ENCODE data around the gene GATC. TPM values are rescaled to one million over a fixed set of nuclear protein-coding genes. Genes with fewer than 3 reads are reported as not detected.

The GATC gene
- total RNA-seq, 2 experiments from 2014 or later = 32.2 to 39.3 TPM

GRCh38 chr12:120421701-120422100 is 24.5 kb upstream of the GATC start:
- DNase-seq (no peak), ATAC-seq (no peak)
- H3K9me3 Mint-ChIP-seq = no peaks in the 10 kb centered on the region
- no peaks in the 10 kb centered on the region for H3K36me3 Mint-ChIP-seq (ENCODE audit: low read depth)
- ChIA-PET POLR2A (no interaction called here), CTCF (interaction anchor here (1.2 kb wide), 1 partner anchor 65 kb away, joined by 3 read pairs; no protein-coding TSS in a partner anchor)
- intact Hi-C loops (cut with micrococcal nuclease) = no loop called here
- H3K27me3 Mint-ChIP-seq = peaks cover 1% of the 10 kb centered on the region
- no peak for TF ChIP-seq CTCF (IDR thresholded peaks at IDR 0.05)
- H3K4me3 Mint-ChIP-seq = no peak overlapping the region
- H3K4me1 Mint-ChIP-seq (ENCODE audit: low read depth) = no peaks in the 10 kb centered on the region
- no peak overlapping the region for H3K27ac Mint-ChIP-seq

GRCh38 chr12:120422892-120423456 is 23.3 kb upstream of the GATC start:
- TF ChIP-seq CTCF (IDR thresholded peaks at IDR 0.05) = no peak
- H3K27me3 Mint-ChIP-seq = no peaks in the 10 kb centered on the region
- H3K9me3 Mint-ChIP-seq = no peaks in the 10 kb centered on the region
- no peak for ATAC-seq
- no peak overlapping the region for H3K4me3 Mint-ChIP-seq
- ChIA-PET CTCF (no interaction called here), POLR2A (no interaction called here)
- no peak for DNase-seq
- H3K36me3 Mint-ChIP-seq (ENCODE audit: low read depth) = no peaks in the 10 kb centered on the region
- intact Hi-C loops (cut with micrococcal nuclease) = no loop called here
- H3K27ac Mint-ChIP-seq = no peak overlapping the region
- H3K4me1 Mint-ChIP-seq (ENCODE audit: low read depth) = no peaks in the 10 kb centered on the region

GRCh38 chr12:120425797-120426196 is 20.4 kb upstream of the GATC start:
- intact Hi-C loops (cut with micrococcal nuclease) = no loop called here
- Mint-ChIP-seq H3K9me3 (no peaks in the 10 kb centered on the region), H3K4me3 (no peak overlapping the region), H3K36me3 (ENCODE audit: low read depth) (no peaks in the 10 kb centered on the region), H3K27me3 (peaks cover 6% of the 10 kb centered on the region), H3K27ac (no peak overlapping the region), H3K4me1 (ENCODE audit: low read depth) (peaks cover 4% of the 10 kb centered on the region)
- ChIA-PET POLR2A (interaction anchor here (1.1 kb wide), 1 partner anchor 49 kb away, joined by 3 read pairs; no protein-coding TSS in a partner anchor), CTCF (interaction anchor here (1.1 kb wide), 1 partner anchor 18 kb away, joined by 3 read pairs; no protein-coding TSS in a partner anchor)
- ATAC-seq (no peak), DNase-seq (no peak)
- TF ChIP-seq CTCF (IDR thresholded peaks at IDR 0.05) = no peak

- ChIA-PET POLR2A (interaction anchor here (0.9 to 1.3 kb wide), 3 partner anchors 17 to 152 kb away, joined by 3 read pairs; partner anchors contain the start of gene RNU4-1), CTCF (interaction anchor here (0.9 to 4.2 kb wide), 5 partner anchors 61 to 93 kb away, joined by 3 to 25 read pairs (median 6); no protein-coding TSS in a partner anchor)
- TF ChIP-seq CTCF (IDR thresholded peaks at IDR 0.05) = no peak
- no peak overlapping the region for H3K27ac Mint-ChIP-seq
- DNase-seq (no peak), ATAC-seq (no peak)
- H3K9me3 Mint-ChIP-seq = no peaks in the 10 kb centered on the region
- no peak overlapping the region for H3K4me3 Mint-ChIP-seq
- H3K4me1 Mint-ChIP-seq (ENCODE audit: low read depth) = peaks cover 10% of the 10 kb centered on the region
- H3K27me3 Mint-ChIP-seq = peaks cover 6% of the 10 kb centered on the region
- no peaks in the 10 kb centered on the region for H3K36me3 Mint-ChIP-seq (ENCODE audit: low read depth)
- intact Hi-C loops (cut with micrococcal nuclease) = no loop called here
Observed at GRCh38 chr12:120428597-120429229, 17.5 kb upstream of the GATC start.

GRCh38 chr12:120429368-120429767 is 16.9 kb upstream of the GATC start:
- H3K4me1 Mint-ChIP-seq (ENCODE audit: low read depth) = peaks cover 10% of the 10 kb centered on the region
- ChIA-PET CTCF (interaction anchor here (0.9 to 4.2 kb wide), 19 partner anchors 9 to 154 kb away, joined by 3 to 25 read pairs (median 4); partner anchors contain the start of gene SIRT4), POLR2A (interaction anchor here (0.9 kb wide), 2 partner anchors 9 to 136 kb away, joined by 3 read pairs; partner anchors contain the start of gene RNU4-1)
- intact Hi-C loops (cut with micrococcal nuclease) = no loop called here
- TF ChIP-seq CTCF (IDR thresholded peaks at IDR 0.05) = no peak
- peaks cover 6% of the 10 kb centered on the region for H3K27me3 Mint-ChIP-seq
- no peak for DNase-seq
- H3K4me3 Mint-ChIP-seq = no peak overlapping the region
- H3K27ac Mint-ChIP-seq = no peak overlapping the region
- H3K36me3 Mint-ChIP-seq (ENCODE audit: low read depth) = no peaks in the 10 kb centered on the region
- H3K9me3 Mint-ChIP-seq = no peaks in the 10 kb centered on the region
- no peak for ATAC-seq

Data from activated CD8-positive, alpha-beta T cell treated with anti-CD3 and anti-CD28 coated beads for 36 hours (primary cell).